IPS-18c (cell line): ENCODE data around the gene AR.

Experiments used
- H3K4me3 ChIP-seq: 2 replicates; pipeline ENCODE4 v1.7.0; 2013; ENCODE audit warnings: low read depth, mild to moderate bottlenecking, low read length, moderate library complexity; ENCODE audit not compliant: insufficient read depth
- H3K9me3 ChIP-seq: one replicate; pipeline ENCODE4 v1.6.1; 2013; ENCODE audit warnings: mild to moderate bottlenecking, low read length, moderate library complexity; ENCODE audit not compliant: control insufficient read depth, insufficient read depth

The AR gene

GRCh38 chrX:67555578-67556203 lies 11.9 kb downstream of the AR start:
- H3K4me3 ChIP-seq, result no peak overlapping the region
- no peaks in the 10 kb centered on the region for H3K9me3 ChIP-seq

- Histone ChIP-seq H3K9me3 (no peaks in the 10 kb centered on the region), H3K4me3 (no peak overlapping the region)
Observed at GRCh38 chrX:67558267-67558666, 14.4 kb downstream of the AR start.

GRCh38 chrX:67563469-67564448 lies 19.9 kb downstream of the AR start:
- H3K9me3 ChIP-seq, result peaks cover 4% of the 10 kb centered on the region
- no peak overlapping the region for H3K4me3 ChIP-seq

- Histone ChIP-seq H3K9me3 (peaks cover 4% of the 10 kb centered on the region), H3K4me3 (no peak overlapping the region)
Observed at GRCh38 chrX:67564475-67564874, 20.7 kb downstream of the AR start.

GRCh38 chrX:67568769-67569168 lies 24.9 kb downstream of the AR start:
- no peak overlapping the region for H3K4me3 ChIP-seq
- peaks cover 4% of the 10 kb centered on the region for H3K9me3 ChIP-seq

- H3K9me3 ChIP-seq, result peaks cover 4% of the 10 kb centered on the region
- H3K4me3 ChIP-seq, result no peak overlapping the region
Observed at GRCh38 chrX:67570839-67571238, 27.0 kb downstream of the AR start.

- no peak overlapping the region for H3K4me3 ChIP-seq
- H3K9me3 ChIP-seq, result no peaks in the 10 kb centered on the region
Observed at GRCh38 chrX:67574696-67575095, 30.9 kb downstream of the AR start.

GRCh38 chrX:67582436-67582835 lies 38.6 kb downstream of the AR start:
- Histone ChIP-seq H3K9me3 (no peaks in the 10 kb centered on the region), H3K4me3 (no peak overlapping the region)

GRCh38 chrX:67583171-67583570 lies 39.4 kb downstream of the AR start:
- H3K4me3 ChIP-seq, result no peak overlapping the region
- H3K9me3 ChIP-seq, result no peaks in the 10 kb centered on the region

- Histone ChIP-seq H3K4me3 (no peak overlapping the region), H3K9me3 (no peaks in the 10 kb centered on the region)
Observed at GRCh38 chrX:67585401-67585800, 41.6 kb downstream of the AR start.

- Histone ChIP-seq H3K4me3 (no peak overlapping the region), H3K9me3 (peaks cover 2% of the 10 kb centered on the region)
Observed at GRCh38 chrX:67587946-67588624, 44.3 kb downstream of the AR start.

- Histone ChIP-seq H3K9me3 (peaks cover 5% of the 10 kb centered on the region), H3K4me3 (no peak overlapping the region)
Observed at GRCh38 chrX:67596839-67597790, 53.3 kb downstream of the AR start.

- no peak overlapping the region for H3K4me3 ChIP-seq
- H3K9me3 ChIP-seq, result peaks cover 5% of the 10 kb centered on the region
Observed at GRCh38 chrX:67599532-67599931, 55.7 kb downstream of the AR start.

- no peak overlapping the region for H3K4me3 ChIP-seq
- peaks cover 4% of the 10 kb centered on the region for H3K9me3 ChIP-seq
Observed at GRCh38 chrX:67601771-67602170, 58.0 kb downstream of the AR start.

- Histone ChIP-seq H3K9me3 (peaks cover 4% of the 10 kb centered on the region), H3K4me3 (no peak overlapping the region)
Observed at GRCh38 chrX:67604979-67605703, 61.3 kb downstream of the AR start.

GRCh38 chrX:67607466-67607865 lies 63.6 kb downstream of the AR start:
- peaks cover 4% of the 10 kb centered on the region for H3K9me3 ChIP-seq
- no peak overlapping the region for H3K4me3 ChIP-seq
